ENCODE measurements around the gene PERP.
"Not testable (repeated sequence)": the region's sequence is repeated elsewhere in the genome, so short reads cannot be mapped to it uniquely, and the experiment has no call there.

PERP gene

DNA sequence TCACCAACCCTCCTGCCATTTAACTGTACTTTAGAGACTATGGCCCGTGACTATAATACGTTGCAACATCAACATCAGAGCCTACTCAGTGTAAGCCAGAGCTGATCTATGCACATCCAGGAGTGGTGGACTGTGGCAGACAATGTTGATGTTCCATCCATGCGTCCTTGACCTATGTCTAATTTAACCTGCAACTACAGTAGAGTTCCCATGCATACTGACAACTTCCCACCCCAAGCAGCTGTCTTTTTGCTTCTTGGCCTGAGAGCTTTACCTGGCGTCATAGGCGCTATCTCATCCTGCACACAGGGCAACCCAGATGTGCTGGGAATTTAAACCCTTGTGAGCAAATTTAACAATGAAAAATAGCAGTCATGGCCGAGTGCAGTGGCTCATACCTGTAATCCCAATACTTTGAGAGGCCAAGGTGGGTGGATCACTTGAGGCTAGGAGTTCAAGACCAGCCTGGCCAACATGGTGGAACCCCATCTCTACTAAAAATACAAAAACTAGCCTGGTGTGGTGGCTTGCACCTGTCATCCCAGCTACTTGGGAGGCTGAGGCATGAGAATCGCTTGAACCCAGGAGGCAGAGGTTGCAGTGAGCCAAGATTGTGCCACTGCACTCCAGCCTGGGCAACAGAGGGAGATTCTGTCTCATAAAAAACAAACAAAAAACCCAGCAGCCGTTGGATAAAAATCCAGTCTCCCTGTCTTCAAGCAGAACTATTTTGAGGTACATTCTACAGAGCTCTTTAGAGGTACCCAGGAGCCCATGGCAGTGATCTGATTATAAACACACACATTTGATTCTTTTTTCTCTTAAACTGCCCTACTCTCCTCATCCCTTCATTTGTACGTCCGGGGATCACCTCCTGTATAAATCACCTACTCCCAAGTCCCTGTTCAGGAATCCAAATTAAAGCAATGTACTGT lies 22.0 kb downstream of the PERP start:
- H3K4me3 ChIP-seq (ENCODE audit: low read depth, low read length), result no peak overlapping the region
- CTCF ChIA-PET, result interaction anchor here (1.5 to 1.9 kb wide), 2 partner anchors 23 to 78 kb away, joined by 5 to 6 read pairs; no protein-coding TSS in a partner anchor
- TF ChIP-seq, protein P1, sequence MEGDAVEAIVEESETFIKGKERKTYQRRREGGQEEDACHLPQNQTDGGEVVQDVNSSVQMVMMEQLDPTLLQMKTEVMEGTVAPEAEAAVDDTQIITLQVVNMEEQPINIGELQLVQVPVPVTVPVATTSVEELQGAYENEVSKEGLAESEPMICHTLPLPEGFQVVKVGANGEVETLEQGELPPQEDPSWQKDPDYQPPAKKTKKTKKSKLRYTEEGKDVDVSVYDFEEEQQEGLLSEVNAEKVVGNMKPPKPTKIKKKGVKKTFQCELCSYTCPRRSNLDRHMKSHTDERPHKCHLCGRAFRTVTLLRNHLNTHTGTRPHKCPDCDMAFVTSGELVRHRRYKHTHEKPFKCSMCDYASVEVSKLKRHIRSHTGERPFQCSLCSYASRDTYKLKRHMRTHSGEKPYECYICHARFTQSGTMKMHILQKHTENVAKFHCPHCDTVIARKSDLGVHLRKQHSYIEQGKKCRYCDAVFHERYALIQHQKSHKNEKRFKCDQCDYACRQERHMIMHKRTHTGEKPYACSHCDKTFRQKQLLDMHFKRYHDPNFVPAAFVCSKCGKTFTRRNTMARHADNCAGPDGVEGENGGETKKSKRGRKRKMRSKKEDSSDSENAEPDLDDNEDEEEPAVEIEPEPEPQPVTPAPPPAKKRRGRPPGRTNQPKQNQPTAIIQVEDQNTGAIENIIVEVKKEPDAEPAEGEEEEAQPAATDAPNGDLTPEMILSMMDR (IDR thresholded peaks at IDR 0.05; ENCODE audit: insufficient read depth, low read length, missing control alignments), result no peak
- POLR2A ChIA-PET, result no interaction called here
- no peak for DNase-seq (ENCODE audit: low read depth, low spot score)

DNA sequence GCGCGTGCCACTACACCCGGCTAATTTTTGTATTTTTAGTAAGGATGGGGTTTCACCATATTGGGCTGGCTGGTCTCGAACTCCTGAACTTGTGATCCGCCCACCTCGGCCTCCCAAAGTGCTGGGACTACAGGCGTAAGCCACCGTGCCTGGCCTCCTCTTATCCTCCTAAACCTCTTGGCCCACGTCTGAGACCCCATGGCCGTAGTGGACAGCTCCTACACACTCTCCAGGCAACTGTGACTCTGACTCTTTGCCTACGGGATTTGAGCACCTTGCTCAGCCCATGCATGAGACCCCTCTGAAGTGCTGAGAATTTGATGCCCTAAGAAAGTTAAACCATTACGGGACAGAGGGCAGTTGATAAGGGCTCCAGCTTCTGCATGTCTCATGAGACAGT lies 25.0 kb downstream of the PERP start:
- H3K4me3 ChIP-seq (ENCODE audit: low read depth, low read length), result no peak overlapping the region
- TF ChIP-seq, protein P1 (IDR thresholded peaks at IDR 0.05; ENCODE audit: insufficient read depth, low read length, missing control alignments), result no peak
- ChIA-PET POLR2A (no interaction called here), CTCF (interaction anchor here (1.6 kb wide), 1 partner anchor 78 kb away, joined by 4 read pairs; no protein-coding TSS in a partner anchor)
- DNase-seq (ENCODE audit: low read depth, low spot score), result no peak

DNA sequence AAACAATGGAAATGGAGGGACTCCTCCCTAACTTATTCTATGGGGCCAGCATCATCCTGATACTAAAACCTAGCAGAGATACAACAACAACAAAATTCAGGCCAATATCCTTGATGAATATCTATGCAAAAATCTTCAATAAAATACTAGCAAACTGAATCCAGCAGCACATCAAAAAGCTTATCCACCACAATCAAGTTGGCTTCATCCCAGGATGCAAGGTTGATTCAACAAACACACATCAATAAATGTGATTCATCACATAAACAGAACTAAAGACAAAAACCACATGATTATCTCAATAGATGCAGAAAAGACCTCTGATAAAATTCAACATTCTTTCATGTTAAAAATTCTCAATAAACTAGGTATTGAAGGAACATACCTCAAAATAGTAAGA lies 27.7 kb downstream of the PERP start:
- DNase-seq (ENCODE audit: low read depth, low spot score); POLR2A ChIA-PET; H3K4me3 ChIP-seq (ENCODE audit: low read depth, low read length): not testable (repeated sequence)
- CTCF ChIA-PET, result interaction anchor here (0.6 kb wide), 1 partner anchor 159 kb away, joined by 3 read pairs; no protein-coding TSS in a partner anchor

DNA sequence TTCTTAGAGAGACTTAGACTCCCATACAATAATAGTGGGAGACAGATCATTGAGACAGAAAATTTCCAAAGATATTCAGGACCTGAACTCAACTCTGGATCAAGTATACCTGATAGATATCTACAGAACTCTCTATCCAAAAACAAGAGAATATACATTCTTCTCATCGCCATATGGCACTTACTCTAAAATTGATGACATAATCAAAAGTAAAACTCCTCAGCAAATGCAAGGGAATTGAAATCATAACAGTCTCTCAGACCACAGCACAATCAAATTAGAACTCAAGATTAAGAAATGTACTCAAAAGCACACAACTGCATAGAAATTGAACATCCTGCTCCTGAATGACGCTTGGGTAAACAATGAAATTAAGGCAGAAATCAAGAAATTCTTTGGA lies 28.7 kb downstream of the PERP start:
- DNase-seq (ENCODE audit: low read depth, low spot score), result no peak
- ChIA-PET POLR2A (no interaction called here), CTCF (no interaction called here)
- no peak overlapping the region for H3K4me3 ChIP-seq (ENCODE audit: low read depth, low read length)
- TF ChIP-seq, protein P1 (IDR thresholded peaks at IDR 0.05; ENCODE audit: insufficient read depth, low read length, missing control alignments), result no peak

DNA sequence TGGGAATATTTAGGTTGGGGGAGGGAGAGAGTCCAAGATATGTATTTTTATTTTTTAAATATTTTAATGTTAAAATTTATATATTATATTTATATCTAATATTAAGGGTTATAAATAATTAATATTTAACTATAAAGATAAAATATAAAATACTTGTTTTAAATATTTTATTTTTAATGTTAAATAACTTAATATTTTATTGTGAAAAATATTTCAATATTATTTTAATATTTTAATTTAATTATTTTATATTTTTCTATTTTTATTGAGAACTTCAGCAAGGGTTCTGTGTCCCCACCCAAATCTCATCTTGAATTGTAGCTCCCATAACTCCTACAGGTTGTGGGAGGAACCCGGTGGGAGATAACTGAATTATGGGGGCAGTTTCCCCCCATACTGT lies 34.0 kb downstream of the PERP start:
- POLR2A ChIA-PET, result no interaction called here
- CTCF ChIA-PET, result interaction anchor here (1.1 to 1.3 kb wide), 2 partner anchors 43 to 66 kb away, joined by 3 to 4 read pairs; no protein-coding TSS in a partner anchor
- TF ChIP-seq, protein P1 (IDR thresholded peaks at IDR 0.05; ENCODE audit: insufficient read depth, low read length, missing control alignments), result no peak
- no peak for DNase-seq (ENCODE audit: low read depth, low spot score)
- H3K4me3 ChIP-seq (ENCODE audit: low read depth, low read length), result no peak overlapping the region

DNA sequence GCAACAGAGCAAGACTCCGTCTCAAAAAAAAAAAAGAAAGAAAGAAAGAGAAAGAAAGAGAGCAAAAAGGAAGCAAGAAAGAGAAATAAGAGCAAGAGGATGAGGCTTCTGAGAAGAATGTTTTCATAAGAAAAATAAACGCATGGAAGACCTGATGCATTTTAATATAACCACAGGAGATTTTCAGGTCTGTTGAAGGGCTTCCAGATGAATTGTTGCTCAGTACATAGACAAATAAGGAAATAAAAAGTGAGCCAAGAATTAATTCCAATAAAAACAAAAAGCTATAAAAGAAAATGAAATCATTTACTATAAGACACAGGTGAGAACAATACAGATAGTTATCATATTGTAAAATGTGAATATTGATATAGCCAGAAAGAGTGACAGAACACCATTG lies 43.5 kb downstream of the PERP start:
- TF ChIP-seq, protein P1 (IDR thresholded peaks at IDR 0.05; ENCODE audit: insufficient read depth, low read length, missing control alignments), result no peak
- ChIA-PET CTCF (no interaction called here), POLR2A (no interaction called here)

More for the DNA sequence above, 43.5 kb downstream of the PERP start:
- no peak for DNase-seq (ENCODE audit: low read depth, low spot score)
- H3K4me3 ChIP-seq (ENCODE audit: low read depth, low read length), result no peak overlapping the region
